ENCODE measurements around the gene GID4. TPM values are rescaled to one million over a fixed set of nuclear protein-coding genes. Genes with fewer than 3 reads are reported as not detected.

GID4 gene
- total and polyA plus RNA-seq, 4 donors, result 1.7 to 4.9 (median 3.7) TPM

DNA sequence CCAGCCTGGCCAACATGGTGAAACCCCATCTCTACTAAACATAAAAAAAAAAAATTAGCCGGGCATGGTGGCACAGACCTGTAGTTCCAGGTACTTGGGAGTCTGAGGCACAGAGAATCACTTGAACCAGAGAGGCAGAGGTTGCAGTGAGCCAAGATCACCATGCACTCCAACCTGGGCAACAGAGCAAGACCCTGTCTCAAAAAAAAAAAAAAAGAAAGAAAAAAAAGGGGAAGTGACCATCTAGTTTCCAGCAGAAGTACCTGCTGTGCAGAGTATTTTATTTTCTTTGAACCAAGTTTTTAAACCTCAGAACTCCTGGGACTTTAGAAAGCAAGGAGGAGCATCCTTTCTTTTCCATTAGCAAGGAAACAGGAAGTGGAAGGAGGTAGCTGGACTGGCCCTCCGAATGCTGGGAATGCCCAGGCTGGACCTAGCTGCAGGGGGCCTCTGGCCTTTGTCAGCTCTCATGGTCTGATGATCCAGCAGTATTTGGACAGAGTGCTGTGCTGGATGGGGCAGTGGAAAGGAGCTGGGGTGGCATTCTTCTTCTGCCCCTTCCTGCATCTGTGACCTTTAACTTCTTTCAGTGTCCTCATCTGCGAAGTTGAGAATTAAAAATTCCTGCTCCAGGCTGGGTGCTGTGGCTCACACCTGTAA, 6.6 kb downstream of the GID4 start:
- TF ChIP-seq TAF1 (conservative IDR thresholded peaks at IDR 0.05) (no peak), GABPA (IDR thresholded peaks at IDR 0.05 in 1 of 2, conservative IDR thresholded peaks at IDR 0.05 in 1 of 2) (no peak), RXRA (IDR thresholded peaks at IDR 0.05) (no peak), FOXA1 (IDR thresholded peaks at IDR 0.05) (no peak), HNF4G (IDR thresholded peaks at IDR 0.05) (no peak), SP1 (IDR thresholded peaks at IDR 0.05) (no peak)
- TF ChIP-seq, protein P1, sequence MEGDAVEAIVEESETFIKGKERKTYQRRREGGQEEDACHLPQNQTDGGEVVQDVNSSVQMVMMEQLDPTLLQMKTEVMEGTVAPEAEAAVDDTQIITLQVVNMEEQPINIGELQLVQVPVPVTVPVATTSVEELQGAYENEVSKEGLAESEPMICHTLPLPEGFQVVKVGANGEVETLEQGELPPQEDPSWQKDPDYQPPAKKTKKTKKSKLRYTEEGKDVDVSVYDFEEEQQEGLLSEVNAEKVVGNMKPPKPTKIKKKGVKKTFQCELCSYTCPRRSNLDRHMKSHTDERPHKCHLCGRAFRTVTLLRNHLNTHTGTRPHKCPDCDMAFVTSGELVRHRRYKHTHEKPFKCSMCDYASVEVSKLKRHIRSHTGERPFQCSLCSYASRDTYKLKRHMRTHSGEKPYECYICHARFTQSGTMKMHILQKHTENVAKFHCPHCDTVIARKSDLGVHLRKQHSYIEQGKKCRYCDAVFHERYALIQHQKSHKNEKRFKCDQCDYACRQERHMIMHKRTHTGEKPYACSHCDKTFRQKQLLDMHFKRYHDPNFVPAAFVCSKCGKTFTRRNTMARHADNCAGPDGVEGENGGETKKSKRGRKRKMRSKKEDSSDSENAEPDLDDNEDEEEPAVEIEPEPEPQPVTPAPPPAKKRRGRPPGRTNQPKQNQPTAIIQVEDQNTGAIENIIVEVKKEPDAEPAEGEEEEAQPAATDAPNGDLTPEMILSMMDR (IDR thresholded peaks at IDR 0.05; ENCODE audit: low read depth, low read length, missing input control), result no peak
- TF ChIP-seq, protein P2, sequence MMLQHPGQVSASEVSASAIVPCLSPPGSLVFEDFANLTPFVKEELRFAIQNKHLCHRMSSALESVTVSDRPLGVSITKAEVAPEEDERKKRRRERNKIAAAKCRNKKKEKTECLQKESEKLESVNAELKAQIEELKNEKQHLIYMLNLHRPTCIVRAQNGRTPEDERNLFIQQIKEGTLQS (IDR thresholded peaks at IDR 0.05), result no peak
- TF ChIP-seq, protein P3, sequence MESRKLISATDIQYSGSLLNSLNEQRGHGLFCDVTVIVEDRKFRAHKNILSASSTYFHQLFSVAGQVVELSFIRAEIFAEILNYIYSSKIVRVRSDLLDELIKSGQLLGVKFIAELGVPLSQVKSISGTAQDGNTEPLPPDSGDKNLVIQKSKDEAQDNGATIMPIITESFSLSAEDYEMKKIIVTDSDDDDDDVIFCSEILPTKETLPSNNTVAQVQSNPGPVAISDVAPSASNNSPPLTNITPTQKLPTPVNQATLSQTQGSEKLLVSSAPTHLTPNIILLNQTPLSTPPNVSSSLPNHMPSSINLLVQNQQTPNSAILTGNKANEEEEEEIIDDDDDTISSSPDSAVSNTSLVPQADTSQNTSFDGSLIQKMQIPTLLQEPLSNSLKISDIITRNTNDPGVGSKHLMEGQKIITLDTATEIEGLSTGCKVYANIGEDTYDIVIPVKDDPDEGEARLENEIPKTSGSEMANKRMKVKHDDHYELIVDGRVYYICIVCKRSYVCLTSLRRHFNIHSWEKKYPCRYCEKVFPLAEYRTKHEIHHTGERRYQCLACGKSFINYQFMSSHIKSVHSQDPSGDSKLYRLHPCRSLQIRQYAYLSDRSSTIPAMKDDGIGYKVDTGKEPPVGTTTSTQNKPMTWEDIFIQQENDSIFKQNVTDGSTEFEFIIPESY (IDR thresholded peaks at IDR 0.05), result no peak
- TF ChIP-seq, protein P4, sequence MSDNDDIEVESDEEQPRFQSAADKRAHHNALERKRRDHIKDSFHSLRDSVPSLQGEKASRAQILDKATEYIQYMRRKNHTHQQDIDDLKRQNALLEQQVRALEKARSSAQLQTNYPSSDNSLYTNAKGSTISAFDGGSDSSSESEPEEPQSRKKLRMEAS (IDR thresholded peaks at IDR 0.05), result no peak
- H3K9me3 ChIP-seq (ENCODE audit: control insufficient read depth in 4 of 4, low read length in 3 of 4), result no peaks in the 10 kb centered on the region
- no peaks in the 10 kb centered on the region for H3K27me3 ChIP-seq (ENCODE audit: control insufficient read depth in 4 of 4, insufficient read depth in 4 of 4, low read length in 3 of 4)
- H3K36me3 ChIP-seq (ENCODE audit: control insufficient read depth in 4 of 4, insufficient read depth in 3 of 4, low read depth in 1 of 4, low read length in 3 of 4), result peaks cover 0 to 10% (median 6%) of the 10 kb centered on the region in 4 donors
- peaks cover under 1 to 7% (median 3%) of the 10 kb centered on the region in 4 donors for H3K4me1 ChIP-seq (ENCODE audit: control insufficient read depth in 4 of 4, insufficient read depth in 4 of 4, low read length in 3 of 4)
- WGBS, result 85% methylated on average over 3 of the region's 3 CpGs
- H3K27ac ChIP-seq (ENCODE audit: low read depth in 1 of 2, low read length in 2 of 2), result no peak overlapping the region
- no peak overlapping the region for H3K9ac ChIP-seq (ENCODE audit: low read depth in 1 of 2, low read length in 2 of 2)
- no peak overlapping the region for H3K4me3 ChIP-seq (ENCODE audit: low read depth in 1 of 3, low read length in 3 of 3)
- DNase-seq (ENCODE audit: low spot score), result no peak

DNA sequence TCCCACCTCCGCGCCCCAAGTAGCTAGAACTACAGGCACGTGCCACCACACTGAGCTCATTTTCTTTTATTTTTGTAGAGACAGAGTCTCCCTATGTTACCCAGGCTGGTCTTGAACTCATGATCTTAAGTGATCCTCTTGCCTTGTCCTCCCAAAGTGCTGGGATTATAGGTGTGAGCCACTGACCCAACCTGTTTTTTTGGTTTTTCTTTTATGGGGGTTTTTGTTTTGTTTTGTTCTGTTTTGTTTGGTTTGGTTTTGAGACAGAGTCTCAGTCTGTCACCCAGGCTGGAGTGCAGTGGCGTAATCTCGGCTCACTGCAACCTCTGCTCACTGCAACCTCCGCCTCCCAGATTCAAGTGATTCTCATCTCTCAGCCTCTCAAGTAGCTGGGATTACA, 16.4 kb downstream of the GID4 start:
- 96% methylated on average over 6 of the region's 6 CpGs for WGBS
- TF ChIP-seq GABPA (IDR thresholded peaks at IDR 0.05 in 1 of 2, conservative IDR thresholded peaks at IDR 0.05 in 1 of 2), result no peak
- TF ChIP-seq RAD21 (IDR thresholded peaks at IDR 0.05), result no peak
- TF ChIP-seq, protein P2 (IDR thresholded peaks at IDR 0.05), result no peak
- no peak for TF ChIP-seq YY1 (IDR thresholded peaks at IDR 0.05)
- no peak for TF ChIP-seq FOXA1 (IDR thresholded peaks at IDR 0.05)
- TF ChIP-seq RXRA (IDR thresholded peaks at IDR 0.05), result no peak
- TF ChIP-seq EGR1 (IDR thresholded peaks at IDR 0.05; ENCODE audit: low read depth in 2 of 2), result no peak
- TF ChIP-seq, protein P1 (IDR thresholded peaks at IDR 0.05; ENCODE audit: low read depth, low read length, missing input control), result no peak
- TF ChIP-seq TAF1 (conservative IDR thresholded peaks at IDR 0.05), result no peak
- TF ChIP-seq JUND (IDR thresholded peaks at IDR 0.05), result no peak
- TF ChIP-seq, protein P4 (IDR thresholded peaks at IDR 0.05), result no peak
- no peak for TF ChIP-seq SP1 (IDR thresholded peaks at IDR 0.05)
- no peak for TF ChIP-seq FOXA2 (IDR thresholded peaks at IDR 0.05)
- no peak for TF ChIP-seq HNF4A (conservative IDR thresholded peaks at IDR 0.05)
- TF ChIP-seq NR2F2 (IDR thresholded peaks at IDR 0.05), result no peak
- TF ChIP-seq, protein P3 (IDR thresholded peaks at IDR 0.05), result no peak
- H3K9ac ChIP-seq (ENCODE audit: low read depth in 1 of 2, low read length in 2 of 2), result no peak overlapping the region
- DNase-seq (ENCODE audit: low spot score), result no peak
- H3K4me3 ChIP-seq (ENCODE audit: low read depth in 1 of 3, low read length in 3 of 3), result no peak overlapping the region
- no peaks in the 10 kb centered on the region for H3K9me3 ChIP-seq (ENCODE audit: control insufficient read depth in 4 of 4, low read length in 3 of 4)
- H3K27me3 ChIP-seq (ENCODE audit: control insufficient read depth in 4 of 4, insufficient read depth in 4 of 4, low read length in 3 of 4), result no peaks in the 10 kb centered on the region
- no peak overlapping the region for H3K27ac ChIP-seq (ENCODE audit: low read depth in 1 of 2, low read length in 2 of 2)
- H3K36me3 ChIP-seq (ENCODE audit: control insufficient read depth in 4 of 4, insufficient read depth in 3 of 4, low read depth in 1 of 4, low read length in 3 of 4), result peaks cover 3 to 28% (median 11%) of the 10 kb centered on the region in 4 donors
- H3K4me1 ChIP-seq (ENCODE audit: control insufficient read depth in 4 of 4, insufficient read depth in 4 of 4, low read length in 3 of 4), result no peaks in the 10 kb centered on the region
